NCI-H1436 (cell line): Measurements from ENCODE around the gene XK.
"Not testable (repeated sequence)": the region's sequence is repeated elsewhere in the genome, so short reads cannot be mapped to it uniquely, and the experiment has no call there.

ENCODE experiments used
- DNase-seq: peaks from one replicate; lab custom pipeline; 2025; lab: John Stamatoyannopoulos, UW

XK gene

GRCh38 chrX:37754516-37754915 is 68.9 kb downstream of the XK start:
- no peak for DNase-seq

- no peak for DNase-seq
Observed at GRCh38 chrX:37755025-37755424, 69.4 kb downstream of the XK start.

GRCh38 chrX:37757082-37757481 is 71.5 kb downstream of the XK start:
- DNase-seq, result no peak

GRCh38 chrX:37759351-37759750 is 73.8 kb downstream of the XK start:
- no peak for DNase-seq

- DNase-seq, result no peak
Observed at GRCh38 chrX:37759878-37760418, 74.4 kb downstream of the XK start.

- no peak for DNase-seq
Observed at GRCh38 chrX:37763400-37763799, 77.8 kb downstream of the XK start.

GRCh38 chrX:37765507-37765906 is 79.9 kb downstream of the XK start:
- DNase-seq, result no peak

- no peak for DNase-seq
Observed at GRCh38 chrX:37767430-37767829, 81.8 kb downstream of the XK start.

GRCh38 chrX:37768866-37769265 is 83.3 kb downstream of the XK start:
- not testable (repeated sequence) for DNase-seq

GRCh38 chrX:37776283-37776986 is 90.8 kb downstream of the XK start:
- DNase-seq, result no peak

- DNase-seq, result no peak
Observed at GRCh38 chrX:37776987-37777325, 91.4 kb downstream of the XK start.

GRCh38 chrX:37779857-37780256 is 94.3 kb downstream of the XK start, which contains the start of gene CYBB:
Gene CYBB, plus strand, starts transcription at chrX:37780059. Its CDS starts 19 bp downstream, at chrX:37780078.
- DNase-seq, result no peak

- no peak for DNase-seq
Observed at GRCh38 chrX:37781081-37781480, 95.5 kb downstream of the XK start.
